Measurements from ENCODE around the gene RTN4R.

RTN4R gene

GRCh38 chr22:20239676-20240446, 28.3 kb downstream of the RTN4R start:
- no peak for DNase-seq

- no peak for DNase-seq
Measured at GRCh38 chr22:20238901-20239675, 29.0 kb downstream of the RTN4R start.

- DNase-seq: peak; percentile 14 to 18
Measured at GRCh38 chr22:20238536-20238900, 29.6 kb downstream of the RTN4R start.

GRCh38 chr22:20237480-20238440, 30.4 kb downstream of the RTN4R start:
- DNase-seq: peak; percentile 23 to 27

GRCh38 chr22:20236052-20236717, 31.9 kb downstream of the RTN4R start:
- no peak for DNase-seq

GRCh38 chr22:20235389-20235991, 32.6 kb downstream of the RTN4R start:
- DNase-seq: no peak

GRCh38 chr22:20234760-20235388, 33.2 kb downstream of the RTN4R start:
- DNase-seq: no peak

GRCh38 chr22:20234314-20234682, 33.8 kb downstream of the RTN4R start:
- DNase-seq: no peak

- no peak for DNase-seq
Measured at GRCh38 chr22:20233351-20234313, 34.5 kb downstream of the RTN4R start.

- no peak for DNase-seq
Measured at GRCh38 chr22:20232781-20233180, 35.3 kb downstream of the RTN4R start.

GRCh38 chr22:20232237-20232598, 35.9 kb downstream of the RTN4R start:
- no peak for DNase-seq

GRCh38 chr22:20231514-20232236, 36.4 kb downstream of the RTN4R start:
- DNase-seq: no peak

GRCh38 chr22:20230777-20231420, 37.2 kb downstream of the RTN4R start:
- DNase-seq: no peak

GRCh38 chr22:20229916-20230775, 38.0 kb downstream of the RTN4R start:
- peak; percentile 5 to 42 for DNase-seq

GRCh38 chr22:20228939-20229272, 39.2 kb downstream of the RTN4R start:
- DNase-seq: no peak

- DNase-seq: no peak
Measured at GRCh38 chr22:20228055-20228938, 39.8 kb downstream of the RTN4R start.

GRCh38 chr22:20227363-20227762, 40.8 kb downstream of the RTN4R start:
- DNase-seq: no peak
